CD8-positive, alpha-beta memory T cell (primary cell): Measurements from ENCODE around the gene KRT86. TPM values are rescaled to one million over a fixed set of nuclear protein-coding genes. Genes with fewer than 3 reads are reported as not detected.
"Not testable (repeated sequence)": the region's sequence is repeated elsewhere in the genome, so short reads cannot be mapped to it uniquely, and the experiment has no call there.

Experiments
- CTCF ChIA-PET: fragments of 350-600 bp; sonication (Branson Sonifier 250); formaldehyde crosslinking; loops from one replicate; lab custom pipeline; 2021; ENCODE audit warnings: antibody characterized with exemption; lab: Charles Lee
- POLR2A ChIA-PET: fragments of 350-600 bp; sonication (Branson Sonifier 250); formaldehyde crosslinking; loops from one replicate; lab custom pipeline; 2021; ENCODE audit warnings: antibody characterized with exemption; lab: Charles Lee
- DNase-seq, 5 donors: peaks; one replicate each; pipeline versions ENCODE4 v3.0.0 to v3.0.0-alpha.2; 2020 to 2022; ENCODE audit warnings: mixed read lengths in 1 of 5
- H3K27ac ChIP-seq: one replicate; pipeline ENCODE4 v1.7.0; 2013; ENCODE audit warnings: low read depth, mild to moderate bottlenecking, low read length, moderate library complexity
- H3K27me3 ChIP-seq: 2 replicates; pipeline ENCODE4 v1.7.0; 2013; ENCODE audit warnings: low read length, mild to moderate bottlenecking; ENCODE audit not compliant: insufficient read depth, poor library complexity, severe bottlenecking
- H3K36me3 ChIP-seq: 2 replicates; pipeline ENCODE4 v1.7.0; 2013; ENCODE audit warnings: mild to moderate bottlenecking, low read length, moderate library complexity; ENCODE audit not compliant: insufficient read depth
- H3K4me1 ChIP-seq: 2 replicates; pipeline ENCODE4 v1.7.0; 2013; ENCODE audit warnings: mild to moderate bottlenecking, low read length, moderate library complexity; ENCODE audit not compliant: insufficient read depth
- H3K4me3 ChIP-seq: 2 replicates; pipeline ENCODE4 v1.7.0; 2013; ENCODE audit warnings: mild to moderate bottlenecking, low read length
- H3K9me3 ChIP-seq: 2 replicates; pipeline ENCODE4 v1.7.0; 2013; ENCODE audit warnings: mild to moderate bottlenecking, low read length
- H3K27ac Mint-ChIP-seq, 8 donors: one replicate each; pipeline ENCODE4 v1.8.0; 2020 to 2021; ENCODE audit warnings: mixed read lengths in 8 of 8, mild to moderate bottlenecking in 6 of 8, inconsistent platforms in 3 of 8, moderate library complexity in 3 of 8
- H3K27me3 Mint-ChIP-seq, 2 donors: one replicate each; pipeline ENCODE4 v1.8.0; 2020 to 2021; ENCODE audit warnings: mixed read lengths in 2 of 2, mild to moderate bottlenecking in 1 of 2, moderate library complexity in 1 of 2
- H3K36me3 Mint-ChIP-seq, 3 donors: one replicate each; pipeline ENCODE4 v1.8.0; 2020 to 2021; ENCODE audit warnings: mixed read lengths in 3 of 3, inconsistent platforms in 1 of 3, mild to moderate bottlenecking in 1 of 3
- H3K4me1 Mint-ChIP-seq, 3 donors: one replicate each; pipeline ENCODE4 v1.8.0; 2020 to 2021; ENCODE audit warnings: mixed read lengths in 3 of 3, inconsistent platforms in 1 of 3, mild to moderate bottlenecking in 1 of 3
- H3K4me3 Mint-ChIP-seq, 7 donors: one replicate each; pipeline ENCODE4 v1.8.0; 2020 to 2021; ENCODE audit warnings: mixed read lengths in 7 of 7, mild to moderate bottlenecking in 6 of 7, moderate library complexity in 4 of 7, inconsistent platforms in 2 of 7
- H3K9me3 Mint-ChIP-seq, 5 donors: one replicate each; pipeline ENCODE4 v1.8.0; 2020 to 2022; ENCODE audit warnings: mixed read lengths in 5 of 5, mild to moderate bottlenecking in 3 of 5, moderate library complexity in 2 of 5, inconsistent platforms in 1 of 5
- polyA plus RNA-seq: library from polyadenylated mRNA; unstranded; fragments of 300-500 nt; fragmentation: Illumina TruSeq; gene quantifications from one replicate; pipeline ENCODE4 v1.2.3, GENCODE V29; 2021
- total RNA-seq, 2 experiments: library from RNA; stranded (reverse); gene quantifications; one replicate each; pipeline ENCODE4 v1.2.3, GENCODE V29; 2021

Gene KRT86
- total and polyA plus RNA-seq, 3 experiments from 2014 or later, result 0.31 TPM; not detected in 2

DNA sequence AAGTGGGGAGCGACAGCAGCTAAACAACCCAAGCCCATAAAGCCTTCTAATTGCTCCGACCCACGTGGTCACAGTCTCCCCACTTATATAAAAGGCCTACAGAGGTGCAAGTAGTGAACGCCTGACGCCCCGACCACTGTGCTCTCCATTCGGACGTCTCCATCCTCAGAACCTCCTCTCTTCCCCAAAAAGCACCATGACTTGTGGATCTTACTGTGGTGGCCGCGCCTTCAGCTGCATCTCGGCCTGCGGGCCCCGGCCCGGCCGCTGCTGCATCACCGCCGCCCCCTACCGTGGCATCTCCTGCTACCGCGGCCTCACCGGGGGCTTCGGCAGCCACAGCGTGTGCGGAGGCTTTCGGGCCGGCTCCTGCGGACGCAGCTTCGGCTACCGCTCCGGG lies 27.3 kb downstream of the KRT86 start:
- POLR2A ChIA-PET, H3K36me3 ChIP-seq, H3K9me3 Mint-ChIP-seq, H3K4me3 ChIP-seq, H3K27ac Mint-ChIP-seq, H3K27ac ChIP-seq, H3K9me3 ChIP-seq, H3K27me3 ChIP-seq, CTCF ChIA-PET, H3K36me3 Mint-ChIP-seq, H3K4me3 Mint-ChIP-seq, DNase-seq, H3K4me1 ChIP-seq: not testable (repeated sequence)
- peaks cover 11 to 26% of the 10 kb centered on the region in 2 donors for H3K27me3 Mint-ChIP-seq
- peaks cover 13 to 16% (median 13%) of the 10 kb centered on the region in 3 donors for H3K4me1 Mint-ChIP-seq

GRCh38 chr12:52302242-52302914 lies 27.9 kb downstream of the KRT86 start:
- Mint-ChIP-seq H3K4me1 (peaks cover 13 to 17% (median 13%) of the 10 kb centered on the region in 3 donors), H3K27me3 (peaks cover 12 to 27% of the 10 kb centered on the region in 2 donors)
- H3K9me3 Mint-ChIP-seq, H3K27ac ChIP-seq, H3K9me3 ChIP-seq, H3K4me3 ChIP-seq, H3K36me3 ChIP-seq, H3K27me3 ChIP-seq, H3K4me3 Mint-ChIP-seq, CTCF ChIA-PET, POLR2A ChIA-PET, H3K4me1 ChIP-seq, H3K36me3 Mint-ChIP-seq, H3K27ac Mint-ChIP-seq, DNase-seq: not testable (repeated sequence)

DNA sequence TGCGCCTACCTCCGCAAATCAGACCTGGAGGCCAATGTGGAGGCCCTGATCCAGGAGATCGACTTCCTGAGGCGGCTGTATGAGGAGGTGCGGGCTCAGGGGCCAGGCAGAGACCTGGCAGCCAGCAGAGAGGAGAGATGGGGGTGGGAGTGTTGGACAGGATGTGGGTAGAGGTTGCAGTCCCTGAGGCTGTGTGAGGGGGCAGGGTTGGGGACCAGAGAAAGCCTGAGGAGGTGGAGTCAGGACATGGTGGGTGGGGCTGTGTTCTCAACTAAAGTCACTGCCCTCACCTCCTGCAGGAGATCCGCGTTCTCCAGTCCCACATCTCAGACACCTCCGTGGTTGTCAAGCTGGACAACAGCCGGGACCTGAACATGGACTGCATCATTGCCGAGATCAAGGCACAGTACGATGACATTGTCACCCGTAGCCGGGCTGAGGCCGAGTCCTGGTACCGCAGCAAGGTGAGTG lies 30.5 kb downstream of the KRT86 start:
- peak overlapping the region in 2 of 8 donors; percentile 23 to 61 for H3K27ac Mint-ChIP-seq
- CTCF ChIA-PET, H3K4me3 ChIP-seq, H3K27ac ChIP-seq, POLR2A ChIA-PET, H3K9me3 Mint-ChIP-seq, H3K4me1 ChIP-seq, H3K9me3 ChIP-seq, H3K36me3 Mint-ChIP-seq, H3K36me3 ChIP-seq, DNase-seq: not testable (repeated sequence)
- peak overlapping the region in 3 of 7 donors; percentile 45 to 62 (median 48) for H3K4me3 Mint-ChIP-seq
- H3K4me1 Mint-ChIP-seq, result peaks cover 20 to 22% (median 21%) of the 10 kb centered on the region in 3 donors
- peaks cover 16 to 40% of the 10 kb centered on the region in 2 donors for H3K27me3 Mint-ChIP-seq
- peaks cover 16% of the 10 kb centered on the region for H3K27me3 ChIP-seq

- ChIA-PET POLR2A (no interaction called here), CTCF (interaction anchor here (1.5 kb wide), 1 partner anchor 22 kb away, joined by 4 read pairs; no protein-coding TSS in a partner anchor)
- no peak overlapping the region for H3K27ac Mint-ChIP-seq
- no peak overlapping the region for H3K4me3 Mint-ChIP-seq
- H3K36me3 Mint-ChIP-seq, result no peaks in the 10 kb centered on the region
- Histone ChIP-seq H3K9me3 (no peaks in the 10 kb centered on the region), H3K27ac (no peak overlapping the region), H3K4me3 (no peak overlapping the region), H3K27me3 (peaks cover 16% of the 10 kb centered on the region), H3K4me1 (no peaks in the 10 kb centered on the region), H3K36me3 (no peaks in the 10 kb centered on the region)
- peaks cover 20 to 22% (median 21%) of the 10 kb centered on the region in 3 donors for H3K4me1 Mint-ChIP-seq
- H3K9me3 Mint-ChIP-seq, result no peaks in the 10 kb centered on the region
- peaks cover 18 to 51% of the 10 kb centered on the region in 2 donors for H3K27me3 Mint-ChIP-seq
- no peak for DNase-seq
Observed at GRCh38 chr12:52305921-52306705, 31.7 kb downstream of the KRT86 start.

DNA sequence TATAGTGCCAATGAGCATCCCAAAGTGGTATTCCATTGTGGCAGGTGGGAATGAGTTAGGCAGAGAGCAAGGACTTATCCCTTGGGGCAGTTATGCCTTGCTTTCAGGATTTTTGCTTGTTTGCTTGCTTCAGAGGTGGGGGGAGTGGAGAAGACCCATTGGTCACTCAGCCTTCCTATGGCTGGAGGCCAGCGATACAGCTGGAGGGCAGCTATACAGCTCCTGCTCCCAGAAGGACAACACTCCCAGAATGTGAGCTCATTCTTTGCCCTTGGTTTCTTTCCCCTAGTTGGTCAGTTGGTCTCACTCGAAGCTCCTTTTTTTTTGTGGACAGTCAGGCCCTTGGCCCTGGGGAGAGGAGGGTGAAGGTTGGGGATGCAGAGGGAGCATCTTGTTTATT lies 32.3 kb downstream of the KRT86 start:
- no peak overlapping the region for H3K4me3 Mint-ChIP-seq
- peaks cover 17 to 57% of the 10 kb centered on the region in 2 donors for H3K27me3 Mint-ChIP-seq
- H3K4me3 ChIP-seq, result no peak overlapping the region
- peaks cover 16% of the 10 kb centered on the region for H3K27me3 ChIP-seq
- H3K36me3 Mint-ChIP-seq, result no peaks in the 10 kb centered on the region
- no peak for DNase-seq
- peak overlapping the region in 1 of 8 donors; percentile 17 for H3K27ac Mint-ChIP-seq
- H3K27ac ChIP-seq, result no peak overlapping the region
- no peaks in the 10 kb centered on the region for H3K9me3 ChIP-seq
- H3K9me3 Mint-ChIP-seq, result peaks cover 0 to 1% (median 0%) of the 10 kb centered on the region in 5 donors
- no peaks in the 10 kb centered on the region for H3K36me3 ChIP-seq
- POLR2A ChIA-PET, result no interaction called here
- CTCF ChIA-PET, result interaction anchor here (1.5 kb wide), 1 partner anchor 21 kb away, joined by 4 read pairs; no protein-coding TSS in a partner anchor
- H3K4me1 ChIP-seq, result no peaks in the 10 kb centered on the region
- H3K4me1 Mint-ChIP-seq, result peaks cover 20 to 22% (median 21%) of the 10 kb centered on the region in 3 donors

GRCh38 chr12:52307836-52308805 lies 33.7 kb downstream of the KRT86 start:
- no peak overlapping the region for H3K27ac ChIP-seq
- peak overlapping the region in 6 of 7 donors; percentile 12 to 68 (median 54) for H3K4me3 Mint-ChIP-seq
- CTCF ChIA-PET, result interaction anchor here (1.0 to 1.5 kb wide), 3 partner anchors 19 to 29 kb away, joined by 3 to 4 read pairs (median 4); no protein-coding TSS in a partner anchor
- peaks cover 0 to 1% (median 0%) of the 10 kb centered on the region in 5 donors for H3K9me3 Mint-ChIP-seq
- H3K36me3 Mint-ChIP-seq, result no peaks in the 10 kb centered on the region
- H3K4me3 ChIP-seq, result no peak overlapping the region
- H3K36me3 ChIP-seq, result no peaks in the 10 kb centered on the region
- H3K27ac Mint-ChIP-seq, result peak overlapping the region in 1 of 8 donors; percentile 38
- H3K4me1 Mint-ChIP-seq, result peaks cover 20 to 22% (median 21%) of the 10 kb centered on the region in 3 donors
- peak in 1 of 5 donors; percentile 18 for DNase-seq
- POLR2A ChIA-PET, result no interaction called here
- H3K4me1 ChIP-seq, result no peaks in the 10 kb centered on the region
- peaks cover 16% of the 10 kb centered on the region for H3K27me3 ChIP-seq
- H3K27me3 Mint-ChIP-seq, result peaks cover 20 to 69% of the 10 kb centered on the region in 2 donors
- H3K9me3 ChIP-seq, result no peaks in the 10 kb centered on the region

GRCh38 chr12:52308806-52309425 lies 34.5 kb downstream of the KRT86 start:
- H3K4me1 Mint-ChIP-seq, result peaks cover 20 to 22% (median 21%) of the 10 kb centered on the region in 3 donors
- ChIA-PET POLR2A (no interaction called here), CTCF (interaction anchor here (1.0 to 1.3 kb wide), 2 partner anchors 18 to 30 kb away, joined by 3 to 4 read pairs; no protein-coding TSS in a partner anchor)
- Histone ChIP-seq H3K4me1 (no peaks in the 10 kb centered on the region), H3K36me3 (no peaks in the 10 kb centered on the region), H3K4me3 (no peak overlapping the region), H3K27me3 (peaks cover 16% of the 10 kb centered on the region), H3K9me3 (no peaks in the 10 kb centered on the region), H3K27ac (no peak overlapping the region)
- H3K4me3 Mint-ChIP-seq, result peak overlapping the region; percentile 12 to 68 (median 49)
- no peak for DNase-seq
- peak overlapping the region in 1 of 8 donors; percentile 77 for H3K27ac Mint-ChIP-seq
- peaks cover 20 to 75% of the 10 kb centered on the region in 2 donors for H3K27me3 Mint-ChIP-seq
- H3K9me3 Mint-ChIP-seq, result peaks cover 0 to 1% (median 0%) of the 10 kb centered on the region in 5 donors
- H3K36me3 Mint-ChIP-seq, result no peaks in the 10 kb centered on the region
